Suppressor macrophage treated with lipopolysaccharide for 1 hour (primary cell): ENCODE data around the gene PCSK2.

Experiments used
- DNase-seq, 3 donors: peaks; one replicate each; pipeline ENCODE4 v3.0.0-alpha.2; 2020 to 2022

Gene PCSK2

DNA sequence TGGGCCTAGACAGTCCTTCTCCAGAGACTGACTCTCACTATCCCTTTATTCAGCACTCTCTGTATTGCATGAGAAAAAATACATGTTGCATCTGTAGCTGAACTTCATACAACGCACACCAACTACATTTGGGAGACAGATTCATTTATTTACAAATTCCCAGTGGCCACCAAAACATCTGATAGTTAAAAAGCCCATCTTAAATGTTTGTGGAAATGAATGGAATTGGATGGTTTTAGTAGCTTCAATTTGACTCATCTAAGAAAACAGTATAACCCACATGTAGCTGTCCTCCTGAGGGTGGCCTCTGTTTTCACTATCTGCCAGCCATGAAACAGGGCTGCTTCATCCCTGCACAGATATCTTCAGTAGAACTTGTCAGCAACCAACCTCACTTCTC, 116.3 kb downstream of the PCSK2 start:
- DNase-seq = no peak

DNA sequence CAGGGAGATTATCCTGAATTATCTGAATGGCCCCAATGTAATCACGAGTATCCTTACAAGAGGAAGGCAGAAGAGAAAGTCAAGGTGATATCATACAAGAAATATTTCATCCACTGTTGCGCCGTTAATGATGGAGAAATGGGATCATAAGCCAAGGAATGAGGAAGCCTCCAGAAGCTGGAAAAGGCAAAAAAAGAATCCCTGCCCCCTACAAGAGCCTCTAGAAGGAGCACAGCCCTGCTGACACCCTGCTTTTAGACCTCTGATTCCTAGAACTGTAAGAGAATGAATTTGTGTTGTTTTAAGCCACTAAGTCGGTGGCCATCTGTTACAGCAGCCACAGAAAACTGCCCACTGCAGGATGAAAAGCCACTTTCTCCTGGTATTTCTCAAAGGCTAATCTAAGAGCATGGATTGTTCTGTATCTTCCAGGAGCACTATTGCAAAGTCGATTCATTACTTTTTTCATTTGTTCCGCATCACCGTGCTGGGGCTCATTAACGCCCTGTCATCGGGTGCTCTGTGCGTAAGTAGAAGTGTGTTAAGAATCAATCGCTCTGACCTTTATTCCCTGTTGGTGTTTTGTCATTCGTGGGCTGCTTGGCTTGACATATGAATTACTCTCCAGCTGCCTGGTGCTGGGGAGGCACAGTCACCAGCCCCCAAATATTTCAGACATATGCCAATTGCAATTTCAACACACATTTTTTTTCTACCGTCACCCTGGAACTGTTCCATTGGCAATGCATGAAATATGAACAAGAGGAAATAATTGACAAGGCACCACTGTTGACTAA, 117.0 kb downstream of the PCSK2 start:
- no peak for DNase-seq

DNA sequence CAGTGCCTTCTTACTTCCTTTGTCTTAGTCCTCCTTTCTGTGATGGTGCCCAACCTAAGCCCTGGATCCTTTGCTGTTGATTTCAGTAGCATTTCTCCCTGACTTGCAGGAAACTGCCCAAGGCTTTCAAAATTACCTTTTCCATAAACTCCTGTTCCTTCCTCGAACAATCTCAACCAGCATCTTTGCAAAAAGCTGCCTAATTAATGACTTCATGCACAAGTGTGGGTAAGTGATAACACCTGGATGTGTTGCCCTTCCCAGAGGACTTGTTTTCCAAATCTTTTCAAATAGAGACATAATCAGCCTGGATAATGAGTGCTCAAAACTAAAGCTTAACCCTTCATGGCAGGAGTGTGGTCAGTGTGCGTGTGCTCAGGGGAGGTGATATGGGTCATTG, 118.0 kb downstream of the PCSK2 start:
- DNase-seq = no peak

DNA sequence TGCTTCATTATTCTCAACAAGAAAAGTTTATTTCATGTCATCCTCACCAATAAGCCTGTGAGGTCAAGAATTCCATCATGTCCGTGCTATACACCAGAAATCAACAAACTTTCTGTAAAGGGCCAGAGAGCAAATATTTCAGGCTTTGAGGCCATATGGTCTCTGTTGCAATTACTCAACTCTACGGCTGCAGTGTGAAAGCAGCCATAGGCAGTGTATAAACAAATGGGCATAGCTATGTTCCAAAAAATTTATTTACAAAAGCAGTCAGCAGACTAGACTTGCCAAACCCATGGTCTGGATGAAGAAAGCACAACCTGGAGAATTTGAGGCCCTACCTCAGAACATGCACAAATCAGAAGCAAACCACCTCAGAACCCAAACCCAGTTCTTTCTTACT, 118.5 kb downstream of the PCSK2 start:
- DNase-seq = no peak

DNA sequence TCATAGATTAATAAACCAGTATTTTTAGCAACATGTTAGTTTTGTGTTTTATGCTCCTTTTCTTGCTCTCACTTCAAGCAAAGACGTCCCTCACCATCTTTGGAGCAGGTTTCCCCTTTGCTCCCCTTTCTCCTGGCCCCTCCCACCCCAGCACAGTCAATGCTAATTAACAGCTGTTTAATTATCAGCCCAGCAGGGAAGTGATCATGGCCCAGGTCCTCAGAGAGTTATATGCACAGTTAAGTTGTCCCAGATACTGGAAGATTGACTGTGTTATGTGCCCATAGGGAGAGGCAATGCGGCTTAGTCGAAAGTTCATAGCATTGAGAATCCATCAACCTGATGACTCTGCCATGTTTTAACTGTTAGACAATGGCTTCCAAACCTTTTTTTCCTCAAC, 123.5 kb downstream of the PCSK2 start:
- DNase-seq = no peak

DNA sequence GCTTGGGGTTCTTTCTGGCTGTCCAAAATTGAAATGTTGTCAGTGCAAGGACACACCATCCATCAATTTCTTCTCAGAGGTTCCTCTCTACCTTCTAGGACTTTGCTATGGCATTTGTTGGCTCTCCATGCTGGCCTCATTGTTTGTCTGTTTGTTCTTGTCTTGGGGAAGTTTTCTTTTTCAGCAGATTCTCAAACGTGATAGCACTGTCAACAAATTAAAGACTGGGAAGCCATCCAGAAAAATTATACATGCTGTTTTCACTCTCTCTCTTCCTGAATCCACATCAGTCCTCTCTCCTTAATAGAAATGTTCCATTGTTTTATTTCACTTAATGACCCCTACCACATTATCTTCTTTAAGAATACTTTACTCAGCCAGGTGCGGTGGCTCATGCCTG, 130.4 kb downstream of the PCSK2 start:
- DNase-seq = no peak

DNA sequence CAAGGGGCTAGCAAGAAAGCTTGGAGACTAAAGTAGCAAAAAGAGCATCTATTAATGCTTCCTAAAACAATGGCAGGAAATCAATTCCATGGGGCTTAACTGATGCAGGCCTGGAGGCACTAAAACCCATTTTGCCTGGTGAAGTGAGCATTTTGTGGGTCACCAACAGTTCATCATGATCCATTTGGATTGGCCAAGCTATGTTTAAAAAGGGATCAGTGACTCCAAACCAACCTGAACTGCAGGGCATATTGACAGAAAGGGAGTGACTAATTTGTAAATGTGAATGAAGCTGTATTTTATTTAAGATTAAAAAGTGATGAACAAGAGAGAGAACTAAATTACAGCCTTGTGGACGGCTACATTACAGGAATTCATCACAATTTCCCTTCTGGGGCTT, 132.0 kb downstream of the PCSK2 start:
- DNase-seq = no peak

DNA sequence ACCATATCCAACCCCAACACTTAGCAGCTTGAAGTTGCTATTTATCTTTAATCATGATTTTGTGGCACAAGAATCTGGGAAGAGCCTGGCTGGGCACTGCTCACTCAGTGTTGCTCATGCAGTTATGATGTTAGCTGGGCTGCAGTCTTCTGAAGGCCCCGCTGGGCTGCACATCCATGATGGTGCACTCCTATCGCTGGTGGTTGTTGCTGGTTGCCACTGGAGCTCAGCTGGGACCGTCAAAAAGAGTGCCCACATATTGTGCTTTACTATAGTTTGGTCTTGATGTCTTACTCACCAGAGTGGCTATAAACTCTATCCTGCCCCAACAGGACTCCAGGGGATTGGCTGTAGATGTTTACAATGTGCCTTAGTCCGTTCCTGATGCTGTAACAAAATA, 137.8 kb downstream of the PCSK2 start:
- DNase-seq = no peak

DNA sequence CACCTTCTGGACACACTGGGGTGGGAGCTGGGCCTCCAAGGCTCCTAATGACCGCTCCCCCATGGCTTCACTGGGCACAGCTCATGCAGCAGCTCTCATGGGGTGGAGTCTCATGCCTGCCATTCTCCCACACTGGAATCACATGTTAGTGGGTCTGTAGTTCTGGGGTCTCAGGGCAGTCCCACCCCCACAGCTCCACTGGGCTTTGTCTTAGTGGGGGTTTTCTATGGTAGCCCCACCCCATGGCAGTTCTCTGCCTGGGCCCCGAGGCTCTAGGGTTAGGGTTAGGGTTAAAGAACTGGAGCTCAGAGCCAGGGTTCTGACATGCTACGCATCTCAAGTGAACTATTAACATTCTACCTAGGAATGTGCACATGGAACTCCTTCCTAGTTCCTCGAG, 139.0 kb downstream of the PCSK2 start:
- no peak for DNase-seq

DNA sequence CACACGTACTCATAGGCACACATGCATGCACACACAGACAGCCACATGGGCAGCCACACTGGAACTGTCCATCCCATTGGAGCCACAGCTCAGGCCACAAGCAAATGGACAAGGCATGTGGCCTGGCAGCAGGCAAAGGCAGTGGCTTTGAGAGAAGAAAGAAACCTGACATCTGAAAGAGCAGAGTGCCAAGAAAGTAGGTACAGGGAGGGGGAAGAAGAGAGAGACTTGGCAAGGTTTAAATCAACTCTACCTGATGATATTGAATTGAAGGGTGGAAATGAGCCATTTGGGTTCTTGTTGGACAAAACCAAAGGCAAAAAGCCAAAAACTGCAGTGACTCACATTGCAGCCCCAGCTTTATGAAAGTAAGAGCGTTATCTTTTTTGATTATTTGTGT, 142.7 kb downstream of the PCSK2 start:
- no peak for DNase-seq

DNA sequence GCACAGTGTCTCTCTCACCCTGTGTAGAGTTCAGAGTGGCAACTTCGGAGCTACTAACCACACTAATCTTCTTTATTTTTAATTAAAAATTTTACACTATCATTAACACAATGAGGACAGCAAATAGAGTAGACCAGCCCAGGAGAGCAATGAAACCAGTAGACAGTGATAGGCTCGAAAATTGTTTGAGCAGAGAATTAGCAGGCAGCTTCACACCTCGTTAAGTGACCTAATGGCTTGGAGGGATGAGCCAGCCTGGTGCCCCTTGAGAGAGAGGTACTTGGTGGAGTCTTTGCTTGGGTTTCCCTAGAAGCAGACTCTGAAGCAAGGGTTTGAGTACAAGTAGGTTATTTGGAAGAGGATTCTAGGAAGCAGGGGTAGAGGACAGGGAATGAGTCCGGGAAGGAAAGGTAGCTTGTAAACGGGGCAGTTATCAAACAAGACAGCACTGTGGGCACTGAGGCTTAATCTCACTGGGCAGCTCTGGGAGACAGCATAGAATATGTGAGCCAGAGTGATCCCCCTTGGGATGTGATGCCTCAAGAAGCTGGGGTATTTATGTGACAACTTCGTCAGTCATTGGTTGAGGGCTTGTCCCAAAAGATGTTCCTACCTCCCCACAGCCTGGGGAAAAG, 146.1 kb downstream of the PCSK2 start:
- DNase-seq = no peak

DNA sequence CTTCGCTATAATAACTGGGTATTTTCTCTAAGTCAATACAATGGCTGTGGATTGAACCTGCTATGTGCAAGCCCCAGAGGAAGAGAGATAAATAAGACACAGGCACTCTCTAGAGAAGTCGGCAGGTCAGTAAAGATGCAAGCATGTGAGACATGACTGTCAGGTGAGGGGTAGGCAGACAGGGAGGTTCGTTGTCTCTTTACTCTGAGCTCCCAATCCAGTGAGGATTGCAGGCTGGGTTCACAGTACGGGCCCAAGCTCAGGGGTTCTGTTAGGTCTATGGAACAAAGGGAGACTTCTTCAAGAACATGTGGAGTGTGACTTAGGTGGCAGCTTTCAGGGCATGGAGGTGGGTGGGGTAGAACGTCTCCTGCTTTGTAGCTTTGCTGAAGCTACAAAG, 147.2 kb downstream of the PCSK2 start:
- no peak for DNase-seq

DNA sequence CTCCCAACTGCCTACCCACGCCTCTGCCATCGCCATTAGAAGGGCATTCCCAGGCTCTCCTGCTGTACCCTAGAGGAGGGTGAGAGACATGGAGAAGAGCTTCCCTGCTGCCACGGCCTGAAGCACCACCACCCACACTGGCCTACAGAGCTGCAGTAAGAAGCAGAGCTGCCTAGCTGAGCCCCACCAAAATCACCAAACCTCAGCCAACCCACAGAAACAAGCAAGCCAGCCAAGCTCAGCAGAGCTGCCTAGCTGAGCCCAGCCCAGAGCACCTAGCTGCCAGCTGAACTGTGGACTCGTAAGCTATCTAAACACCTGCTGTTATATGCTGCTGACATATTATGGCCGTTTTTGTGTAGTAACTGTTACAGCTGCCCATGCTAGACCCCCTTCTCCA, 149.2 kb downstream of the PCSK2 start:
- no peak for DNase-seq

DNA sequence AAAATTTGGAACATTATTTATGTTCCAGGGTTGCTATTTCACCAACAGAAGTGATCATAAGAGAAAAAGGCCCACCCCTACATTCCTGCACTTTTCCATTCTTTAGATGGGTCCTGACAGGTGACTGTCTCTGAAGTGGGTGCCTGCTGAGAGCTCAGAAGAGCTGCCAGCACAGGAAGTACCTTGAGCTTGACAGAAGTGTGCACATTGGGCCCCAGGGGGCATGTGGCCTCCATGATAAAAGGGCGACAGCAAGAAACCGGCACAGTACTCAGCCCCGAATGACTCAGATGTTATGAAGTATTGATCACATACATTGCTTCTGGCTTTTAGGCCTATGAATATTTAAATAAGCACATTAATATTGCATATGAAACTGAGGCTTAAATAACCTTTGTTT, 150.4 kb downstream of the PCSK2 start:
- DNase-seq = no peak

DNA sequence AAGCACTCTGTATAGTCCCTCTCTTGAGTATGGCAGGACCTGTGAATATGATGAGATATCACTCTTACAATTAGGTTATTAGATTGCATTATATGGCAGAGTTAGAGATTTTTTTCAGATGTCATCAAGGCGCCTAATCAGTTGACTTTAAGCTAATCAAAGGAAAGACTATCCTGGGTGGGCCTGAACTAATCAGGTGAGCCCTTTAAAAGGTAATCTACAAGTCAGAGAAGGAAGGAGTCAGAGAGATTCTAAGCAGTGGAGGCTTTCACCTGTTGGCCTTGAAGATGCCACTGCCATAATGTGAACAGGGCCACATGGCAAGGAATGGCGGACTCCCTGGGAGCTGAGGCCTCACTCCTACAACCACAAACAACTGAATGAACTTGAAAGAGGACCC, 152.8 kb downstream of the PCSK2 start:
- no peak for DNase-seq

DNA sequence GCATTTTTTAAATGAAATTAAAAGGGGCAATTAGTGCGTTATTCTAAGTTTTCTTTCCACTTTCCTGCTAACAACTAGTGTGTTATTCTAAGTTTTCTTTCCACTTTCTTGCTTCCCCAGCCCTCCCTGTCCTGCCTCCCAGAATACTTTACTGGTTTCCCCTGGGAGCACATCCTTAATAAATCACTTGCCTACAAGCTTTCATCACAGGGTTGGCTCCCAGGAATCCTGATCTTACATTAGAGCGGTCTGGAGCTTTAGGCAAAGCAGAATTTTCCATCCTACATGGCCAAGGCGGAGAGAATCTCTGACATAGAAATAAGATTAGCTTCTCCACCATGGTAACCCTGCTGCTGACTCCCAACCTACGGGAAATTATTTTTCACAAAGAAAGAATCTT, 154.0 kb downstream of the PCSK2 start:
- no peak for DNase-seq

DNA sequence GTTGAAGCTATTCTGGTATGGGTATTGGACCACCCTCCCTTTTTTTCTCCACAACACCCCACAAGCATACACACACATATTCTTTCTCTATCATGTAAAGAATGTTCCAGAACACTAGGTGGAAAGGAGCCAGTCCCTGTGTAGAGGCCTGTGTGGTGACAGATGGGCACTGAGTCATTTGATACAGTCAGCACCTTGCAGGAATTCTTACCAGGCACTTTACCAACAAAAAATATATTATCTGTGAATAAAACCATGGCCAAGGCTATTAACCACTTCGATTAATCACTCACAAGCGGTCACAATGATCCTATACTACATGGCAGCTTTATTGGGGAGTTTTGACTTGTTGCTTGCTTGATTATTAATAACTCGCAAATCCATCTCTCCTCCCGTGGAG, 154.9 kb downstream of the PCSK2 start:
- DNase-seq = no peak

DNA sequence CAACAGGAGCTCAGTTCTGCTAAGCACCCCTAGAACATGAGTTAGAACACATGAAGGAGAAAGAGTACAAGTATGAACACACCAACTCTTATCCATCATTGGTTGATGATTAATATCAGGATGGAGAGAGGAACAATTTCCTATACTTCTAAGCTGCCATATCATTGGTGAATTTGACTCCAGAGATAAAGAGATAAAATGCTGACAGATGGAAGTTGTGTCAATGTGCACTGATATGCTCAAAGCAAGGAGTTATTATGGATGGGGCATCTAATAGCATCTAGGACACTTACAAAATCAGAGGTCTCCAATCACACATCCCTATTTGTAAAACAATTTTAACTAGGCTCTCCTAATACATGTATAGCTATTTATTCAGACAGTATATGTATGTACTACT, 159.0 kb downstream of the PCSK2 start:
- DNase-seq = no peak

DNA sequence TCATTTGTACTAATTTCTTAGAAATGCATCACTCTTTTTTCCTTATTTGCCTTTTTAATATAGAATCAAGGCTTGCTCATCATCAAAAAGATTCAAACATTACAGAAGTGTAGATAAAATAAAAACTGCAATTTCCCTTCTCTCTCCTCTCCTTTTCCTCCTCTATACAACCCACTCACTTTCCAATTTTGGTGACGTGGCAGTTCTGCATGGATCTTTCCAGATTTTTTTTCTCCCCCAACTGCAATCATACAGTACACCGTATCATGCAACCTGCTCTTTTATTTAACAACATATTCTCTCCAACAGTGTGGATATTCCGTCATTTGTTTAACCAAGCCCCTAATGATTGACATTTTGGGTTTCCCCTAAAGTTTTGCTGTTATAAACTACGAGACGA, 163.8 kb downstream of the PCSK2 start:
- no peak for DNase-seq

DNA sequence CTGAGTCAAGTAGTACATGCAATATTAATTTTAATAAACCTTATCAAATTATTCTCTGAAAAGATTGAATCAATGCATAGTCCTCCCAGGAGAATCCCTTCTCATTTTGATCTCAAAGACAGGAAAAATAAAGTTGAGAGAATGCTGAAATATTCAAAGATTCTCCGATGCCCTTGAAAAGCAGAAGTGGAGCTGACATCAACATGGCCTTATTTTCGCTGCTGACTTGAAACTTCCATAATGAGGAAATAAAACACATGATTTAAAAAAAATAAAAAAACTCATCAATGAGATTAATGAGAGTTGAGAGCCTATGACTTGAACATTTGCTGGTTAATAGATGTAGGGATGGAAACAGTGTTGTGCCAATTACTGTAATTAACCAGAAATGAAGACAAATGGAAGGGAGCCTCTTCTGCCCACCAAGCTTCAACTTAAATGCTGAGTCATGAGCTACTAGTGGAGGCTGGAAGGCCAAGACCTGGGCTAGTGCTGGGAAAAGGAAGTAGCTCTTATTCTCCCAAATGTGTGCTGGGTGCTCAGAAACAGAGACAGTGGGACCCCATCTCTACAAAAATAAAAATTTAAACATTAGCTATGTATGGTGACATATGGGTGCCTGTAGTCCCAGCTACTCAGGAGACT, 164.4 kb downstream of the PCSK2 start:
- DNase-seq = peak; percentile 28 to 56 (median 53)

DNA sequence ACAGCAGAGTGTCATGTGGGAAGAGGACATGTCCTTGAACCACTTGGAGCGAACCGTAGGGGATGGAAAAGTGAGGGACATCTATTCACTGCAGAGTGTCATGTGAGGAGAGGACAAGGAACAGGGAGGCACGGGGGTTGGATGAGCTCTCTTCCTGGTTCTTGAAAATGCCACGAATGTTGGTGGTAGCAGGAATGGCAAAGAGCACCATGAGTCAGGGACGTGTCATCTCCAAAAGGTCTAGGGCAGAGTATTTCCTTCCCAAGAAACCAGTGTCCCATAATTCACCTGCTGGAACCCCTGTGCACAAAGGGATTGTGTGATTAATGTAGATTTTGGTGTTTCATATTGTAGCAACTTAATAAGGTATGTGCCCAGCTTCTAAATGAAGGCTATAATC, 167.6 kb downstream of the PCSK2 start:
- DNase-seq = no peak

DNA sequence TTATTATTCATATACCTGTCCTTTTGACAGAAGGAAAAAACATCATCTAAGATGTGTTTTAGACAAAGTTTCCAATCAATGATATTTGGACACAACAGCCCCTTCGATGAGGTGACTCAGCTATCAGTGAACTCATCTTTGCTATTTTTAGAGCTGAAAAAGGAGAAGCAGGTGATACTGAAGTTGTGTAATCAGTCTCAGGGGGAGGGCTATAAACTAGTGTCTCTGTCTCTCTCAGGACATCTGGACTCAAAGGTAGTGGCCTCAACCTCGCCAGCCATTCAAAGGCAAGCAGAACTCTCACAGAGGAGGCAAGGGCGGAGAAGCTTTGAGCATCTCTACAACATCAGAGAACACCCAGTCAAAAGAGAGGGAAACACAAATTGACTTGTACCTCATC, 168.9 kb downstream of the PCSK2 start:
- DNase-seq = no peak

DNA sequence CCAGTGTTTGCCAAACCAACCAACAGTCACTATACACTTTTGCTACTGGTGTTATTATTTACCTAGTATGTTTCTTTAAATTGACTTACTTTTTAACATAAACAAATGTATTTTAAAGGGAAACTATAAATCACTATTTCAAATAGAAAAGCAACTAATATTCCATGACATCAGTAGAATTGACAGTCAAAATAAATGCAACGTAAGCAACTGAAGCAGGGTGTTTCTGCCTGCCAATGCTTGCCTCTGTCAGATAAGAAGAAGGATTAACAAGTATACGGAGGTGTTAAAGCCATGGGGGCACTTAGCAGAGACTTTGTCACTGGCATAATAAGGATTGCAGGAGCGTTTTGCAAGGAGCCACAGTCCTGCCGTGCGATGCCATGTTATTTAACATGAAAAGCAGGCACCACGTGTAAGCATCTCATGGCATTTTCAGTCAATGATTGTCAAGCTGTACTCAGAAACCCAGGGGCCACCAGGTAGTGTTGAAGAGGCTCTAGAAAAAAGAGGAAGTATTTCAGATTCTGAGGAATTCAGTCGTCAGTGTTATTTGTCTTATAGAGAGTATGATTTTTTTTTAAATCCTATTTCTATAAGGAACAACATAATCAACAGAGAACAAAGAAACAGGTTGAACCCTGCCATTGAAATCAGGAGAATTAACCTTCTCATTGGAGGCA, 172.6 kb downstream of the PCSK2 start:
- DNase-seq = no peak

DNA sequence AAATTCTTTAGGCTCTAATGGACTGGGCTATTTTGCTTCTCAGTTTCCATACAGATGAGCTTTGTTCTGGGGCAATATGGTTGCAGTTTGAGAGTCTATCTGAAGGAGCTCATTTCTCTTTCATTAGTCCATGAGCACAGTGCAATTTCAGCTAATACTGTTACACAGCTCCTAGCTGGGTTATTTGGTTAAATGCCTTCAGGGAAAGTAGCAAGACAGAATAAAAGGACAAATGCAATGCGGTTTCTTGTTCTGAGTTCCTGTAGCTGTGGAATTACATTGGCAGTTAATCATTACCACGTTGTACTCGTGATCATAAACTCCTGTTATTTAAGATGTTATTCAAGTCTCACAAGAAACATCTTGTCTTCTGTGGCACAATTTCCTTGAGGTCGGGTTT, 176.6 kb downstream of the PCSK2 start:
- DNase-seq = no peak
